ENCODE measurements around the gene GOLGA8G. TPM values are rescaled to one million over a fixed set of nuclear protein-coding genes. Genes with fewer than 3 reads are reported as not detected.

Gene GOLGA8G
- not detected for total RNA-seq

GRCh38 chr15:28532954-28533353, at the start of gene GOLGA8G:
Gene GOLGA8G, minus strand, starts transcription at chr15:28532971. Its CDS starts 62 bp downstream, at chr15:28532909.

DNA sequence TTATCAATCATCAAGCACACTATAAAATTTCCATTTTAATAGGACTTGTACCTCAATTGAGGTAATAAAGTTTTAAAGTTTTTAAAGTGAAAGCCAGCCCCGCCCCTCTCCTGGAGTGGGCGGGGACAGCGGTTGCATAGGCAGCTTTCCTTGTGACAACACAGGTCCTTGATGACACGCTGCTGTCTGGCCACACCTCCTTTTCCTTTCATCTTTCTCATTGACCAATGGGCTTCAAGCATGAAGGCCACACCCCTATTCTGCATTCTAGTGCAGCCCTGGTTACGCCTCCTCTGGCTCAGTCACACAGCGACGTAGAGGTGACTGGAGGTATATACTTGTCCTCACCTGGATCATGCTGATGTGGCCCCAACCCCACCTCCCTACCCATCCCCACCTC, 20.5 kb upstream of the GOLGA8G start, which contains the start of gene GOLGA6L25:
TSS of gene GOLGA6L25 (plus strand) at position 301 of the 400 bp plus-strand sequence. CDS start at position 362, 61 bp downstream.

Small RNAs within 50 kb of the gene (small RNA-seq; reads per million reads assigned to genes)
- not detected for gene AC138749.2 (ENCODE audit: low replicate concordance)
- not detected for gene AC138749.4 (ENCODE audit: low replicate concordance)
- not detected for gene AC138749.5 (ENCODE audit: low replicate concordance)
- not detected for gene MIR4509-3 (ENCODE audit: low replicate concordance)
- gene RF00017 (ENCODE audit: low replicate concordance): not detected

Other genes with a start within 250 kb of the GOLGA8G start
- 85.9 TPM for gene HERC2, start 210.8 kb downstream of the GOLGA8G start, total RNA-seq
- gene GOLGA6L24, start 174.9 kb downstream of the GOLGA8G start, total RNA-seq: not detected
- gene GOLGA8F, start 154.3 kb downstream of the GOLGA8G start, total RNA-seq: not detected
- gene GOLGA6L25, start 20.6 kb upstream of the GOLGA8G start, total RNA-seq: not detected
- gene GOLGA8M, start 179.4 kb upstream of the GOLGA8G start, total RNA-seq: 3.7 TPM